IMR-90 (cell line): ENCODE measurements around the gene ISG15.

Experiments used
- MAFK ChIP-seq: IDR thresholded peaks from 2 replicates; pipeline ENCODE4 v1.6.1; 2012; ENCODE audit warnings: low read depth, low read length, improper control_type of control experiment
- MAZ ChIP-seq: IDR thresholded peaks from 2 replicates; pipeline ENCODE4 v1.6.1; 2012; ENCODE audit warnings: low read depth, mild to moderate bottlenecking, low read length, improper control_type of control experiment, moderate library complexity, borderline replicate concordance
- POLR2A ChIP-seq: IDR thresholded peaks from 2 replicates; pipeline ENCODE4 v1.6.1; 2012; ENCODE audit warnings: mild to moderate bottlenecking, low read depth, low read length
- TF ChIP-seq, protein P1 (sequence below): conservative IDR thresholded peaks from 2 replicates; pipeline ENCODE4 v1.5.1; 2012; ENCODE audit warnings: mild to moderate bottlenecking, low read depth, low read length, improper control_type of control experiment

DNA sequence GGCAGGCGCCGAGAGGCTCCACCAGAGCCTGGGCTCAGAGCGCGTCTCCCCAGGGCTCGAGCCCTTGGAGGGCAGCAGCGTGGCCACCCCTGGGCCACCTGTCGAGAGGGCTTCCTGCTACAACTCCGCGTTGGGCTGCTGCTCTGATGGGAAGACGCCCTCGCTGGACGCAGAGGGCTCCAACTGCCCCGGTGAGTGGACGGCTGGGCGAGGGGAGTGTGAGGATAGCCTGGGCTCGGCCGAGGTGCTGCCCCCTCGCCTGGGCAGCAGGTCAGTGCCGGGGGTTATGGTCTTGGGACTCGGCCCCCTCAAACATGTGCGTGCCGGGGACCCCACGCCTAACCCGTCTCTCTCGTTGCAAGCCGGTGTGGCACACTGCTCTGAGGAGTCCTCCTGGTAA, 33.5 kb downstream of the ISG15 start:
- TF ChIP-seq POLR2A (no peak), MAZ (no peak), MAFK (no peak)
- TF ChIP-seq, protein P1, sequence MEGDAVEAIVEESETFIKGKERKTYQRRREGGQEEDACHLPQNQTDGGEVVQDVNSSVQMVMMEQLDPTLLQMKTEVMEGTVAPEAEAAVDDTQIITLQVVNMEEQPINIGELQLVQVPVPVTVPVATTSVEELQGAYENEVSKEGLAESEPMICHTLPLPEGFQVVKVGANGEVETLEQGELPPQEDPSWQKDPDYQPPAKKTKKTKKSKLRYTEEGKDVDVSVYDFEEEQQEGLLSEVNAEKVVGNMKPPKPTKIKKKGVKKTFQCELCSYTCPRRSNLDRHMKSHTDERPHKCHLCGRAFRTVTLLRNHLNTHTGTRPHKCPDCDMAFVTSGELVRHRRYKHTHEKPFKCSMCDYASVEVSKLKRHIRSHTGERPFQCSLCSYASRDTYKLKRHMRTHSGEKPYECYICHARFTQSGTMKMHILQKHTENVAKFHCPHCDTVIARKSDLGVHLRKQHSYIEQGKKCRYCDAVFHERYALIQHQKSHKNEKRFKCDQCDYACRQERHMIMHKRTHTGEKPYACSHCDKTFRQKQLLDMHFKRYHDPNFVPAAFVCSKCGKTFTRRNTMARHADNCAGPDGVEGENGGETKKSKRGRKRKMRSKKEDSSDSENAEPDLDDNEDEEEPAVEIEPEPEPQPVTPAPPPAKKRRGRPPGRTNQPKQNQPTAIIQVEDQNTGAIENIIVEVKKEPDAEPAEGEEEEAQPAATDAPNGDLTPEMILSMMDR: no peak
